GM21526 (cell line): Measurements from ENCODE around the gene SLC17A1.

ENCODE experiments used
- ATAC-seq: cut with Tn5 transposase; IDR thresholded peaks from one replicate; pipeline ENCODE4 v1.9.1; 2021; ENCODE audit warnings: moderate library complexity; ENCODE audit not compliant: unreplicated experiment, low FRiP score

SLC17A1 gene, protein sequence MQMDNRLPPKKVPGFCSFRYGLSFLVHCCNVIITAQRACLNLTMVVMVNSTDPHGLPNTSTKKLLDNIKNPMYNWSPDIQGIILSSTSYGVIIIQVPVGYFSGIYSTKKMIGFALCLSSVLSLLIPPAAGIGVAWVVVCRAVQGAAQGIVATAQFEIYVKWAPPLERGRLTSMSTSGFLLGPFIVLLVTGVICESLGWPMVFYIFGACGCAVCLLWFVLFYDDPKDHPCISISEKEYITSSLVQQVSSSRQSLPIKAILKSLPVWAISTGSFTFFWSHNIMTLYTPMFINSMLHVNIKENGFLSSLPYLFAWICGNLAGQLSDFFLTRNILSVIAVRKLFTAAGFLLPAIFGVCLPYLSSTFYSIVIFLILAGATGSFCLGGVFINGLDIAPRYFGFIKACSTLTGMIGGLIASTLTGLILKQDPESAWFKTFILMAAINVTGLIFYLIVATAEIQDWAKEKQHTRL

DNA sequence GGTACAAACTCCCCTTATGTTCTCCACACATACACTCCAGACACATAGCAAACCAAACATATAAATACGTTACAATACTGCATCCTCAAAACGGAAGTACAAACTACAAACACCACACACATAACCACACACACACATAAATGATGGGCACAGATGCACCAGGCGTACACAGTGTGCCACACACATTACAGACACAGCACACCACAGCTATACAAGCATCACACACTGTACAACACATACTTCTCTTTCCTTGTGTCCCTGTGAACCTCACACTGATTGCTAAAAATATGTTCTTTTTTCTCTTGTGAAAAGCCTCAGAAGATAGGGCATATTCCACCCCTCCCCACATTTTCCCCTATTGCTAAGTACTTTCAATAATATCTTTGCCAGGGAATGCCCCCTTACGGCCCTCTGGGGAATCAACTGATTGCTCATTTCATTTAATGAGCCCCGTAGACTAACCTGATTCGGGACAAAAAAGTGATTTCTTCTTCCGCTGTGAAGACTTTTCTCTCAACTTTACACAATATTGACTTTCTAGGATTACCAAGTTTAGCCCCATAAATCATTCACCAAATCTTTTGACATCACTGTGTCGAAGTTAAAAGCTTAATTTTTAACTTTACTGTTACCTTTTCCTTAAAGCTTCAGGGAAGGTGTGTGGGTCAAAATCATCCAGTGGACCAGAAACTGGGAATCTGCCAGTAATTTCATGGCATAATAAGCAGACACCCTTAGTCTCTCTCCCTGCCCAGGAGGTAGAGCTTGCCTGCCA, at the start of gene SLC17A1:
Gene SLC17A1 (minus strand): TSS at position 521 of the 775 bp plus-strand sequence. CDS start 1,495 bp downstream, outside the sequence.
- no peak for ATAC-seq

DNA sequence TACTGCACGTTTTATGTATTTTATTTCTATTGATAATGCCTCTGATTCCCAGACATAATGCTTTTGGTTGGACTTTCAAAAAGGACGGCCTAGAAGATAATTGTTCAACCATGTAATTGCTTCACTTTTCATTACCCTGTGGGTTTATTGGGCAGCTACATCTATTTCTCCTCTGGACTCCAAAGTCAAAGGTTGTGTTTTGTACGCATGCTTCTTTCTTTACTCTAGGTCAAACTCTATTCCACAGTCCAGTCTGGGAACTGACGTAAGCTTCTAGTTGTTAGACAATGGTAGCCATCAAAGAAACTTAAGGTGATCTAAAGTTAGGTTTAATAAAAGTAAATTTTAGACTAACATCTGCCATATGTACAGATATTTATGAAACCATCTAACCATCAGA, 48.7 kb upstream of the SLC17A1 start:
- ATAC-seq, result no peak

DNA sequence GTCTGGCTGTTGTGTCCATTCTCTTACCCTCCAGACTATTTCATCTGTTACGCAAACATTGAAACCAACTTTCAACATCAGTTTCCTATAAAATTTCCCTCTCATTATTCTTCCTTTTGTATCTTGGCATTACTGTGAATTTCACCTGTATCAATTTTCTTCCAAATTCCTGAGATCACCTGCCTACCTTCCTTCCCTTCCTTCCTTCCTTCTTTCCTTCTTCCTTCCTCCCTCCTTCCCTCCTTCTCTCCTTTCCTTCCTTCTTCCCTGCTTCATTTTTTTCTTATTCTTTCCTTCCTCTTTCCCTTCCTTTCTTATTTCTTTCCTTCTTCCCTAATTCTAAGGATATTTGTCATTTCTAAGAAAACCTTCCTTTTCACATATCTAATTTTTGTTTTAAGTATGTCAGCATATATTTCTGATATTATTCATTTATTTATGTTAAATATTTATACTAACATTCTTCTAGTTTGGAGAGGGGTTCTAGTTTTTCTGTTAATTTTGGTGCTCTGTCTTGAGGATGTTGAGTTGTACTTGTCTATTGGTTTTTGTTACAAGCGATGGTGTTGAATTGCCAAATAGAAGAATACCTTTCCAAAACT, 47.0 kb upstream of the SLC17A1 start:
- no peak for ATAC-seq

DNA sequence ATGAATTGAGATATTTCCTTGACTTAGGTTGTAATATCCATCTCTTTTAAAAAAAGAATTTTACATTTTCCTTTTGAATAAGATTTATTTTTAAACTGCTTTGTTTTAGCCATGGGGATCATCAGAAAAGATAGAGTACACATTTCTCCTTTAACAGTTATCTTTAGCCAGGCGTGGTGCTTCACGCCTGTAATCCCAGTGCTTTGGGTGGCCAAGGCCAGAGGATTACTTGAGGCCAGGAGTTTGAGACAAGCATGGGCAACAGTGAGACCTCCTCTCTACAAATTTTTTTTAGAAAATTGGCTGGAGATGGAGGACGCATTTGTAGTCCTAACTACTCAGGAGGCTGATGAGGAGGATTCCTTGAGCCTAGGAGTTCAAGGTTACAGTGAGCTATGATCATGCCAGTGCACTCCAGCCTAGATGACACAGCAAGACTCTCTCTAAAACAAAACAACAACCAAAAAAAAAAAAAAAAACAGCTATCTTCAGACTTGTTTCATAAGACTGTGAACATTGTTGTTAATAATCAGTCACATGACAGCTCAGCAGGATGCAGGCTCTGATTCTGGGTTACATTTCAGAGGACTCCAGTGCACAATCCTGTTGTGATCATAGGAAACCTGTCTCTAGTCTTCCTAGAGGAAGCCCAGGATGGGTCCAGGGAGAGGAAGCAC, 44.2 kb upstream of the SLC17A1 start:
- no peak for ATAC-seq

DNA sequence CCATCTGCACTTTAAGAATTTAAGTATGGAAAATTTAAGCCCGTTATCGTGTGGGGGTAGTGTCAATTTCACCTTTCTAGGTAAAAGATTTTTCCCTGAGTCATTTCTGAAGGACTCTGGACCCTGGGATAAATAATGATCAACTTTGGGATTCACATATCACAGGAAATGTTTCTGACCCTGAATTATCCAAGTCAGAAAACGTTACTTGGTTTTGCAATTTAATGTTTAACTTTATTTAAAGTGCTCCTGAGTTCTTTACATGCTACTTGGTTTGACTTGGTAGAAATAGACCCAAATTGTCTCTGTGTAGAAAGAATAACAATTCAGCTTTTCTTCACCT, 43.7 kb upstream of the SLC17A1 start:
- no peak for ATAC-seq

DNA sequence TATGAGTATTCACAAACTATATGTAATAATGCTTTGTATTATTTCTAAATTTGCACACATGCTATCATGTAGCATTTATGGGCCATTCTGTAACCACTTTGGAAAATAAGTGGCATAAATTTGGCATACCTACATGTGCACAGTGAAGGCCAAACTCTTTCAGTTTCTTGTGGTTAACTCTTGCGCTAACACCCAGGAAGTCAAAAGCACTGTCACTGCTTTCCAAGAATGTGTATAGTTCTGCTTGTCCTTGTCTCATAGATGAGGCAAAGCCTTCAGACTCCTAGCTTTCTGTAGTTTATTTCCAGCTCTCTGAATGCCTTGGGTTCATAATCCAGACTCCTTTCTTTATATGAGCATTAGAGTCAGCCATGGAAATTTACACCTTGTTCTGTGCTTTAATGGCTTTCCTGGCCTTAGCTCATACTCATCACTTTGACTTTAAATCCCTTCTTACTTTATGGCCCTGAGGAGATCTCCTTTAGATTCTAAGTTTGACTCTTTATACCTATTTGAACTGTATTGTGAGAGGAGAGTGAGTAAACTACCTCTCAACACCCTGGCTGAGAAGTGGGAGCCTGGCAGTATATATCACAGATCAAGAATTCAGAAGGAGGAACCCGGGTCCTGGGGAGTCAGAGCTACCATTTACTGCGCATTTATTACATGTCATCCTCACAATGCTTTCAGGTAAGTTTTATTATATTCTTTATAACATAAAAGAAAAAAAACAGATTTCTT, 43.1 kb upstream of the SLC17A1 start:
- ATAC-seq, result no peak

DNA sequence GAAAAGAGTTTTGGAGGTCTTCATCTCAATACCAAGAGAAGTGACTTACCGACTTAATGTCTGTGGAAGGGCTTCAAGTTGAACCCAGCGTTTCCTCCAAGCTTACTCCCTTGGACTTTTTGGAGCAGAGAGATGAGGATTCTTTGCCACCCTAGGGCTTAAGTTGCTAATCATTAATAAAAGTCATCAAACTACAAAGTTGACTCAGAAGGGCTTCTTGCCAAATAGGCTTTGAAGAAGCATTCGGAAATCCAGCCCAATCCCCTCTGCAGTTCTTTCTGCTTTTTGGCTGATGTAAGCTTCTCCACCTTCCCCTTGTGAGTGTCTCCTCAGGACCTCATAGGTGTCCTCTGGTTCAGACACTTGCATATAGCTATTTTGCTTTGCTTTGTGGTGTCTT, 42.3 kb upstream of the SLC17A1 start, which contains the start of gene SLC17A3:
Gene SLC17A3 (minus strand): TSS at position 126 of the 400 bp plus-strand sequence. CDS start 5,856 bp downstream, outside the sequence.
- ATAC-seq, result no peak

DNA sequence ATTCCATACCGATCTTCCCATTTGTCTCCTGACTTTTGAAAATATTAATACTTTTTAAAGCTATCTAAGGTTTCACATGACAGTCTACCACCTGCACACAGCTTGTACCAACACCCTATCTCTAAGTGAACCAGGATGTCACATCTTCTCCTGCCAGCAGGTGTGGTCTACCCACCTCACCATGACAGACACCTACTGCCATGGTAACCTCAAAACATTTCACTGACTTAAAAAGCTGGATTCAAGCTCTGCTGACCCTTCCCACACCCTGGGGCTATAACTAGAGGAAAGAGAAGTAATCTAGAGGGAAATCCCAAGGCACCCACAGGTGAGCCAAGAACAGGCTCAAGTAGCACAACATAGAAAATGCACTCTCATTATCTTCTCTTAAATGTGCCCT, 41.0 kb upstream of the SLC17A1 start:
- no peak for ATAC-seq

DNA sequence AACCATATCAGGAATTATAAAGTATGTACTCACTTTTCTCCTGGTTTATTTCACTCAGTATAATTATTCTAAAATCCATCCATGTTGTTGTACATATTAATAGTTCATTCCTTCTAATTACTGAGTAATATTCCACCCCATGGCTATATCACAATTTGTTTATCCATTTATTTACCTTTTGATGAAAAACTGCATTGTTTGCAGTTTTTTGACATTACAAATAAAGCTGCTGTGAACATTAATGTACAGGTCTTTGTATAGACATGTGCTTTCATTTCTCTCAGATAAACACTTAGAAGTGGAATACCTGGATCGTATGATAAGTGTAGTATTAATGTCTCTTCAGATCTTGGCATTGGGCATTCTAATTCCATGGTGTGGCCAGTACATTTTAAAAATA, 38.0 kb upstream of the SLC17A1 start:
- ATAC-seq, result no peak

DNA sequence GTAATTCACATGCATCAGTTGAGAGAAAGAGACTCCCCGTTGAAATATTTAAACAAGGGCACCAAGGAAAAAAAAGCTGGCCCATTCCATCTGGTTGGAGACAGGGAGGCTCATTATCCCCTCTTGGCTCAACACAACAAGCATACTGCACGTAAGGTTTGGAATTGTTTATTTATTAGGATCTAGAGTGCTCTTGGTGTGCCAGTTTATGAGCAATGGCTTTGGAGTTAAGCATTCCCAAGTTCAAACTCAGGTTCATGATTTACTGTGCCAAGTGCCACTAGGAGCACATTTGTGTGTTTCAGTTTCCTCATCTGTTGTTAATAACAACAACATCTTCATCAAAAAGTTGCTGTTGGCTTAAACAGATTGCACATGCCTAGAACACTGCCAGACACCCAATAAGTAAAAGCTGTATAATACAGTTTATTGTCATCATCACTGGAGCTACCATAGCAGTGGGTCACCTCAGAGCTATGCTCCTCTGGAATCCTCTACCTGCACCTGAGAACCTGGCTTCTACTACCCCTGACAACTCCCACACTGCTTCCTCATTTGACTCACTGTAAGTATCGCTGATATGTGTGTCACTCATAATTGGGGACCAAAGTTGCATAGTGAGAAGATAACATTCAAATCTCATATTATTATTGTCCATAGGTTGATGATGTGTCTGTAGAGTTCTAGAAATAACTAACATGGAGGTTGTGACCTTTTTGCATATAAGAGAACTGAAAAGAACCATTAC, 36.8 kb upstream of the SLC17A1 start:
- no peak for ATAC-seq

DNA sequence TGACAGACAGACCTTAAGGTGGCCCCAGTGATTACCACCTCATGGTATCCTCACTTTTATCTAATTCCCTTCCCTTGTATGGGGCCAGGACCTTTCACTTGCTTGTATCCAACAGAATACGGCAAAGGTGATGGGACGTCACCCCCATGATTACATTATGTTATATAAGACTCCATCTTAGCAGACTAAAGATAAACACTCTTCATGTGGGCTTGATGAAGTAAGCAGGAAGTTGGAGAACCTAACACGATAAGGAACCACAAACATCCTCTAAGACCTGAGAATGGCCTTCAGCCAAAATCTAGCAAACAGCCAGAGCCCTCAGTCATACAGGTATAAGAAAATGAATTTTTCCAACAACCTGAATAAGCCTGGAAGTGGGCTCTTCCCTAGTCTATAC, 34.2 kb upstream of the SLC17A1 start:
- ATAC-seq, result no peak

DNA sequence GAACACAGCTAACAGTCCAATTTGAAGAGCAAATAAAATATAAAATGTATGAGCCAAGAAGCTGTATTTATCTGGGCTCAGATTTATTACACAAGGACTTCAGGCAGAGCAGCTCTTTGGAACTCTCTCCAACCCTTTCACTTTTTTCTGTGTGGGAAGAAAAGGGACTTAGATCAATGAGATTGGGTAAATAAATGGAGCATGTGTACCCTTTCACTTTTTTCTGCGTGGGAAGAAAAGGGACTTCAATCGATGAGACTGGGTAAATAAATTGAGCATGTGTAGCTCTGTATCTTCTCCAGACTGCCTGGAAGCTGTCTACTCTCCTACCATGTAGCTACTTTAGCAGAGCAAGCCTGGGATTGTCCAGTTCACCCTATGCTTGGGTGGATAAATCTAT, 31.5 kb upstream of the SLC17A1 start:
- no peak for ATAC-seq

DNA sequence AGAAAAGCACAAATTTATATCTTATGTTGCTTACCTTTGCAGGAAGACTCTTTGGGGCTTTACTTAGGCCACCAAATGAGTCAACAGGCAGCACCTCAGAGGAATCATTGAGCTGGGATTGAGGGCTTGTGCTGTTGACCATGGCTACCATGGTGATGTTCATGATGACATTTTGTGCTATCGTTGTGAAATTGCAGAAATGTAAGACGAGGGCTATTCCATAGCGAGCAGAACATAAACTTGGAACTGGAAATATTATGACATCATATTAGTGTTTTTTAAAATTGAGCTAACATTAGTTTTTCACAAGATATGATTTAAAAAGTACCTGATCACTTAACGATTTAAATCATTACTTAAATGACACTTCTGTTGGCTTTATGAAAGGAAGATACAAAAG, 30.3 kb upstream of the SLC17A1 start:
- no peak for ATAC-seq

DNA sequence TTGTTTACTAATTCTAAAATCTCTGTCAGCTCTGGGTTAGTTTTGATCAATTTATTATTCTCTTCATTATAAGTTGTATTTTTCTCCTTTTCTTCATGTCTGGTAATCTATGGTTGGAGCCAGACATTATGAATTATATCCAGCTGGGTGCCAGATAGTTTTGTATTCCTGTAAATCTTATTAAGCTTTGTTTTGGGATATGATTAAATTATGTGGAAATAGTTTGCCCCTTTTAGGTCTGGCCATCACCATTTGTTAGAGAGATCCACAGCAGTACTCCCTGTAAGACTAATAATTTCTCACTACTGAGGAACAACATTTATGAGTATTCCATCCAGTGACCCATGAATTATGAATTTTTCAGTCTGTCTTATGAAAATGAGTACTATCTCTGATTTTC, 20.9 kb upstream of the SLC17A1 start:
- ATAC-seq, result no peak

DNA sequence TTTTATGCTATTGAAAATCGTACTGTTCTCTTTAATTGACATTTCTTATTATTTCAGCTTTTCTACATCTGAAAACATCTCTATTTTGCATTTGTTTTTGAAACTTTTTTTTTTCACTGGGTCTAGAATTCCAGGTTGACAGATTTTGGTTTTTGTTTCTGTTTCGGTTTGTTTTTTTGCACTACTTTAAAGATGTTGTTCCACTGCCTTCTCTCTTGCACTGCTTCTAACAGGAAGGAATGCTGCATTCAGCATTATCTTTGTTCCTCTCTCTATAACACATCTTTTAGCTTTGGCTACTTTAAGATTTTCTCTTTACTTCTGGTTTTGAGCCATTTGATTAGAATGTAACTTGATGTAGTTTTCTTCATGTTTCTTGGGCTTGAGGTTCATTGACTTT, 20.1 kb upstream of the SLC17A1 start:
- ATAC-seq, result no peak

DNA sequence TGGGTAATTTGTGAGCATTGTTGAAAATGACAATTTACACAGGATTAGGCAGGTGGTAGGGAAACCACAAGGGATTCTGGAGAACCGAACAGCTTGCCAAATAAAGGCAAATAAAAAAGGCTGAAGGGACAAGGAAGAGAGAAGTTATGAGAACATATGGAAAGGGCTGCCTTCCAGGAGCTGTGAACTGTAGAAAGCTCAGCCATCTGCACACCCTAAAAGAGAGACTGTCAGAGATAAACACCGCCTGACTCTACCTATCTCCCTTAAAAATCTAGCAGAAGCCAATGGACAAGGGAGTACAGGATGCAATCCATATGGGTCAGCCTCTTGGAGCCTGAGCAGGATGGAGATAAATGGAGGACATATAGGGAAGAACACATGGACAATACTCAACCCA, 12.7 kb upstream of the SLC17A1 start:
- ATAC-seq, result no peak

DNA sequence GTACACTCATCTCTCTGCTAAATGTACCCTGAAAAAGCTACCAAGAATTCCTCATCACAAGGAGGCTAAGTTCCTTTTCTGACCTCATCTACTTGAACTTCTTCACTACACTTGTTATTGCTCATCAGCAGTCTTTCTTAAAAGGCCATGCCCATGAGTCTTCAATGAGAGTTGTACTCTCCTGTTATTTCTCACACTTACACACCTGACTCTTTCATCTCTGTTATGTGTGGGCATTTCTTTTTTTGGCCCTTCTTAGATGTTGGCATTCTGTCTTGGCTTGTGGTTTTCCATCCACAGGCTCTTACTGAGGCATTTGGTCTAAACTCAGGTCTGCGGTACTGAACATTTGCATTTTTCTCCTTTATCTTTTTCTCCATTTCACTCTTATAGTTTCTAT, 10.7 kb upstream of the SLC17A1 start:
- no peak for ATAC-seq

DNA sequence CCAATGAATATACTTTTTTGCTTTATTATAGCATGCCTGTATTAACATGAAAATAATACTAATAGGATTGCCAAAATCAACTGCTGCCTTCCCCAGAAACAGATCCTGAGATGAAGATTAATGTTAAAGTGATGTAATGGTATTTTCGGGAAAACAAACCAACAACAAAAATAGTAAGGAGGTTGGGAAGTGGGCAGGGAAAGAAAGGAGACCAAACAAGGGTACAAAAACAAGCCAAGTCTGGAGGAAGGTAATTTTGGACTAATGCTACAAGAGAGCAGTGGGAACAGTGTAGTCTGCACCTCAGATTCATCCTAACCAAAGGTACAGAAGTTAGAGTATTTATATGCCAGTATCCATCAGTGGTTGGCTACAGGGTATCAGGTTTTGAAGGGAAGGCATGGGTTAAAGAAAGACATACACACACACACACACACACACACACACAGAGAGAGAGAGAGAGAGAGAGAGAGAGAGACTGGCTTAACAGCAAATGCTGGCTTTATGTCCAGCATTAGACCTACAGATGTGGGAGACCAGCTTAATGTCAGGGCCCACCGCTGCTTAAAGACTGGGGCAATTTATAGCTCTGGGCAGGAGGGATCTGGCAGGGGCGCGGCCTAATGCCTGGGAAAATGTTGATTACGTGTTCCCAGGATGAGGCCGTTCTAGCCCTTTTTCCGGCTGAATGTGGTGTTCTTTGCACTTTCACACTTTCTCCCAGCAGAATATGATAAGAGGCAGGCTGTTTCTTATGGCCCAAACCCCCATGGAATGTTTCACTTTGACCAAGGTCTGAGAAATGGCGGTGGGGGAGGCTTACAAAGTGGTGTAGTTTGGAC, 3.8 kb upstream of the SLC17A1 start:
- no peak for ATAC-seq

DNA sequence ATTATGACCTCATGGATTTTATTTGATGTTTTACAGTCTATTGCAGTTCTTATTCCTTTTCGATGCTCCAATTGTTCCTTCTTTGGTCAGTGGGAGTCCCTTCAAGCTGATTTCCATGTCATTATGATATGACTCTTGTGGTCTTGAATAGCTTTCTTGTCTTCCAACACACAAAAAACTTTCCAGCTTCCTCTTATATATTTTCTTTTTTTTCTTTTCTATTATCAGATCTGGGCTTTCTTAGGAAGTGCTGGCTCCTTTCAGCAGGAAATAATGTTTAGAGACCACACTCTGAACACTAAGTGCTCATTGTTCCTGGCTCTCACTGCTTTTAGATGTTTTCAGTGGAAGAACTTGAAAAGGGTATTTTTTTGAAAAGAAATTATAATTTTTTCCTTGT, 3.1 kb upstream of the SLC17A1 start:
- no peak for ATAC-seq
